Heart left ventricle (tissue), 13 donors: ENCODE measurements around the gene TMEM234.

Source experiments
- POLR2A ChIP-seq, 2 donors: fragments of 450-650 bp; IDR thresholded peaks; one replicate each; pipeline ENCODE4 v1.6.1; 2017; ENCODE audit warnings: antibody characterized with exemption in 2 of 2, mild to moderate bottlenecking in 2 of 2, moderate library complexity in 2 of 2
- TF ChIP-seq, protein P1 (sequence below), 12 donors: fragments of 200-600 bp; sonication (generic) in 4 of 12; IDR thresholded peaks; one replicate each; pipeline versions ENCODE4 v1.5.0 to v1.8.0; 2018 to 2022; ENCODE audit warnings: antibody characterized with exemption in 12 of 12, mild to moderate bottlenecking in 5 of 12
- donor health status: ischemic (EF 13 %, LVEDD 7.1; RV severe dilation, severe dysfunction).
- donor health status: DM: no; HTN: yes; CAD: no.
- donor health status: DM: no; HTN: no; CAD: no.
- donor health status: ischemic (EF 25% LVEDD 6.9; RV normal size, moderate dysfunction).
- donor health status: ischemic (EF 25% LVEDD 5.7; RV mildly dilated, moderate dysfunction).
- donor health status: ischemic (EF 35%, LVEDD 5.7; RV mildly dilated, moderate dysfunction).
- donor health status: nonischemic (EF 11% LVEDD 7.7; RV severe dilation, severe dysfunction).
- donor health status: DM: yes; HTN: yes; CAD: no.
- donor health status: PGD.
- donor health status: ischemic (EF 29% LVEDD 5.4; RV normal size, mild dysfunction).
- donor health status: nonischemic (EF 23%, LVEDD 6.1; RV moderate dilation, normal function).

DNA sequence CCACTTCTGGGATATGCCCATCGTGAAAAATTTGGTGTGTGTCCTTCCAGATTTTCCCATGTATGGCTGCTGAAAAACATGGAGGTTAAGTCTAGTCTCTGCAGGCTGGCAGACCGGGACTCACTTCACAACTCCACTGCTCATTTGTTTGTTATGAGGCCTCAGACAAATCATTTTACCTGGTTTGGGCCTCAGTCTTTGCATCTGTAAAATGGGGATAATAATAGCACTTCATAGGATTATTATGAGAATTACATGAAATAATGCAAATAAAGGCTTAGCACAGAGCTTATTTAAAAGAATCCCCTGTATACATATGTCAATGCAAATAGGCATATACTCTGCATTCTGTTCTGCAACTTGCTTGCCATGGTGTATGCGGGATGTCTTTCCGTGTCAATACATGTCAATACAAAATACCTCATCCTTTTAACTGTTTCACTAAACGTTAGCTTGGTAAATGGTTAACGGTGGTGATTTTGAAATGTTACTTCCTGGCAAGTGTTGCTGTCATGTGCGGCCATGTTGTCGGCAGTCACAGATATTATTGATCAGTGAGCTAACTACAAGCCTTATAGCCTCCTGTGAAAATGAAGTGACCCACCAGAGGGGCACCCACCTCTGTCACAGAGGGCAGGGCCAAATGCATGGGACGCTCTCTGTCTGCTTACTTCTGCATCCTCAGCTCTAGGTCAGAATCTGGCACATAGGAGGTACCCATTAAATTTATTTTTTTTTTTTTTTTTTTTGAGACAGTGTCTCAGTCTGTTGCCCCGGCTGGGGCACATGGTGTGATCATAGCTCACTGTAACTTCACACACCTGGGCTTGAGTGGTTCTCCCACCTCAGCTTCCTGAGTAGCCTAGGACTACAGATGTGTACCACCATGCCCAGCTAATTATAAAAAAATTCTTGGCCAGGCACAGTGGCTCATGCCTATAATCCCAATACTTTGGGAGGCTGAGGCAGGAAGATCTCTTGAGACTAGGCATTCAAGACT lies 33.2 kb upstream of the TMEM234 start:
- TF ChIP-seq, protein P1, sequence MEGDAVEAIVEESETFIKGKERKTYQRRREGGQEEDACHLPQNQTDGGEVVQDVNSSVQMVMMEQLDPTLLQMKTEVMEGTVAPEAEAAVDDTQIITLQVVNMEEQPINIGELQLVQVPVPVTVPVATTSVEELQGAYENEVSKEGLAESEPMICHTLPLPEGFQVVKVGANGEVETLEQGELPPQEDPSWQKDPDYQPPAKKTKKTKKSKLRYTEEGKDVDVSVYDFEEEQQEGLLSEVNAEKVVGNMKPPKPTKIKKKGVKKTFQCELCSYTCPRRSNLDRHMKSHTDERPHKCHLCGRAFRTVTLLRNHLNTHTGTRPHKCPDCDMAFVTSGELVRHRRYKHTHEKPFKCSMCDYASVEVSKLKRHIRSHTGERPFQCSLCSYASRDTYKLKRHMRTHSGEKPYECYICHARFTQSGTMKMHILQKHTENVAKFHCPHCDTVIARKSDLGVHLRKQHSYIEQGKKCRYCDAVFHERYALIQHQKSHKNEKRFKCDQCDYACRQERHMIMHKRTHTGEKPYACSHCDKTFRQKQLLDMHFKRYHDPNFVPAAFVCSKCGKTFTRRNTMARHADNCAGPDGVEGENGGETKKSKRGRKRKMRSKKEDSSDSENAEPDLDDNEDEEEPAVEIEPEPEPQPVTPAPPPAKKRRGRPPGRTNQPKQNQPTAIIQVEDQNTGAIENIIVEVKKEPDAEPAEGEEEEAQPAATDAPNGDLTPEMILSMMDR (IDR thresholded peaks at IDR 0.05) = no peak
- TF ChIP-seq POLR2A (IDR thresholded peaks at IDR 0.05) = no peak
